Loucy (cell line): ENCODE measurements around the gene HS1BP3.

Experiments used
- EZH2phosphoT487 ChIP-seq: fragments of 200-600 bp; IDR thresholded peaks from 2 replicates; pipeline ENCODE4 v1.6.1; 2018; ENCODE audit warnings: antibody characterized with exemption, mild to moderate bottlenecking, moderate library complexity, borderline replicate concordance
- TF ChIP-seq, protein P1 (sequence below): fragments of 200-600 bp; sonication (generic); conservative IDR thresholded peaks from 2 replicates; pipeline ENCODE4 v1.5.1; 2014; ENCODE audit warnings: mild to moderate bottlenecking, antibody characterized with exemption, low read length

DNA sequence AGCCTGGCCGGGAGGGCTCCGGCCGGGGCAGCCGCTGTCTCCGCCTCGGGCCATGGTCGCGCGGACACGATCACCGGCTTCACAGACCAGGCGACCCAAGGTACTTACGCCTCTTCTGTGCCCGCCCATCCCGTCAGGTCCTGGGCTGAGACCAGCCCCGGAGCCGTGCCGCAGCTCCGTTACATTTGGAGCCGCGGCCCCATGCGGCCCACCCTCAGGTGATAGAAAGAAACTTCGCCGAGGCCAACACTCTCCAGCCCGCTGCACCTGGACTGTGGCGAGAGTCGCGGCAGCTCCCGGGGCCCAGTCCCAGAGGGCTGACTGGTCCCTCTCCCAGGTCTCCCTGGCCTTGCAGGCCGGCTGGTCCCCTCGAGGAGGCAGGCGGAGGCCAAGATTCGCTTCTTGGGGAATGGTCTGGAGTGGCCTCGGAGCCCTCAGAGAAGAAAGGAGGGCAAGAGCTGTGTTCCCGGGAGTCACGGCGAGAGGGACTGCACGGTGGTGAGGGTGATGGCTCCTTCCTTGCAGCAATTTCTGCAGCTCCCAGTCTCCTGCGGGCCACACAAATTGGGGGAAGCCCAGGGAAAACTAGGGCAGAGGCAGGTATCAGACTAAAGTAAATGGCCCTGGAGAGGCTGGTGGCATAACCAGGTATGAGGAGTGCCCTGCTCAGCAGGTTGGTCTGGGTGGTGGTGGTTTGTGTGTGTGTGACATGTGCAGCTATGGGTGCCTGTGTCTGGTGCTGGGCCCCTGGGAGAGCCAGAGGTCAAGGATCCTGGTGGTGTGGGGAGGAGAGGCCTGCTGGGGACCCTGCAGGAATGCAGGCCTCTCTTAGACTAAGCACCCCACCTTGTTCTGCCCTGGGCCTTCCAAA, 16.9 kb upstream of the HS1BP3 start:
- TF ChIP-seq, protein P1, sequence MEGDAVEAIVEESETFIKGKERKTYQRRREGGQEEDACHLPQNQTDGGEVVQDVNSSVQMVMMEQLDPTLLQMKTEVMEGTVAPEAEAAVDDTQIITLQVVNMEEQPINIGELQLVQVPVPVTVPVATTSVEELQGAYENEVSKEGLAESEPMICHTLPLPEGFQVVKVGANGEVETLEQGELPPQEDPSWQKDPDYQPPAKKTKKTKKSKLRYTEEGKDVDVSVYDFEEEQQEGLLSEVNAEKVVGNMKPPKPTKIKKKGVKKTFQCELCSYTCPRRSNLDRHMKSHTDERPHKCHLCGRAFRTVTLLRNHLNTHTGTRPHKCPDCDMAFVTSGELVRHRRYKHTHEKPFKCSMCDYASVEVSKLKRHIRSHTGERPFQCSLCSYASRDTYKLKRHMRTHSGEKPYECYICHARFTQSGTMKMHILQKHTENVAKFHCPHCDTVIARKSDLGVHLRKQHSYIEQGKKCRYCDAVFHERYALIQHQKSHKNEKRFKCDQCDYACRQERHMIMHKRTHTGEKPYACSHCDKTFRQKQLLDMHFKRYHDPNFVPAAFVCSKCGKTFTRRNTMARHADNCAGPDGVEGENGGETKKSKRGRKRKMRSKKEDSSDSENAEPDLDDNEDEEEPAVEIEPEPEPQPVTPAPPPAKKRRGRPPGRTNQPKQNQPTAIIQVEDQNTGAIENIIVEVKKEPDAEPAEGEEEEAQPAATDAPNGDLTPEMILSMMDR: no peak
- no peak for TF ChIP-seq EZH2phosphoT487
